GM23248 (cell line): ENCODE measurements around the gene PYY. TPM values are rescaled to one million over a fixed set of nuclear protein-coding genes. Genes with fewer than 3 reads are reported as not detected.

Experiments used
- DNase-seq: peaks from one replicate; pipeline ENCODE4 v3.0.0-alpha.2; 2015
- H2AFZ ChIP-seq: fragments of 200-600 bp; sonication (generic); 2 replicates; pipeline ENCODE4 v1.6.1; 2016; ENCODE audit warnings: antibody characterized with exemption
- H3F3A ChIP-seq: fragments of 200-600 bp; sonication (generic); 2 replicates; pipeline ENCODE4 v1.6.1; 2016; ENCODE audit warnings: mild to moderate bottlenecking, antibody characterized with exemption, mixed run types; ENCODE audit not compliant: insufficient read depth
- H3K27ac ChIP-seq: fragments of 200-600 bp; sonication (generic); 2 replicates; pipeline ENCODE4 v1.5.1; 2016; ENCODE audit warnings: mild to moderate bottlenecking
- H3K27me3 ChIP-seq: fragments of 200-600 bp; sonication (generic); replicated peaks from 2 replicates; pipeline ENCODE4 v1.6.1; 2016; ENCODE audit warnings: mild to moderate bottlenecking; ENCODE audit not compliant: insufficient read depth
- H3K36me3 ChIP-seq: fragments of 200-600 bp; sonication (generic); 2 replicates; pipeline ENCODE4 v1.6.1; 2016; ENCODE audit warnings: low read depth, mild to moderate bottlenecking
- H3K4me1 ChIP-seq: fragments of 200-600 bp; sonication (generic); 2 replicates; pipeline ENCODE4 v1.6.1; 2016; ENCODE audit warnings: mild to moderate bottlenecking; ENCODE audit not compliant: insufficient read depth
- H3K4me2 ChIP-seq: fragments of 200-600 bp; sonication (generic); one replicate; pipeline ENCODE4 v1.6.1; 2016; ENCODE audit warnings: mild to moderate bottlenecking; ENCODE audit not compliant: unreplicated experiment
- H3K4me3 ChIP-seq: fragments of 200-600 bp; sonication (generic); 2 replicates; pipeline ENCODE4 v1.5.1; 2016; ENCODE audit warnings: mild to moderate bottlenecking
- H3K79me2 ChIP-seq: fragments of 200-600 bp; sonication (generic); 2 replicates; pipeline ENCODE4 v1.6.1; 2016; ENCODE audit warnings: mild to moderate bottlenecking; ENCODE audit not compliant: insufficient read depth
- H3K9ac ChIP-seq: fragments of 200-600 bp; sonication (generic); 2 replicates; pipeline ENCODE4 v1.6.1; 2016; ENCODE audit warnings: mild to moderate bottlenecking
- H3K9me2 ChIP-seq: fragments of 200-600 bp; sonication (generic); 2 replicates; pipeline ENCODE4 v1.6.1; 2016; ENCODE audit warnings: mixed run types, mild to moderate bottlenecking, moderate library complexity; ENCODE audit not compliant: insufficient read depth
- H3K9me3 ChIP-seq: fragments of 200-600 bp; sonication (generic); one replicate; pipeline ENCODE4 v1.6.1; 2017; ENCODE audit warnings: low read depth
- H4K20me1 ChIP-seq: fragments of 200-600 bp; sonication (generic); 2 replicates; pipeline ENCODE4 v1.6.0; 2016; ENCODE audit not compliant: insufficient read depth
- EZH2 ChIP-seq: fragments of 200-600 bp; sonication (generic); IDR thresholded peaks from 2 replicates; pipeline ENCODE4 v1.6.1; 2018; ENCODE audit warnings: antibody characterized with exemption, mild to moderate bottlenecking; ENCODE audit not compliant: insufficient read depth, poor library complexity, severe bottlenecking
- EZH2phosphoT487 ChIP-seq: fragments of 200-600 bp; sonication (generic); IDR thresholded peaks from 2 replicates; pipeline ENCODE4 v1.6.1; 2018; ENCODE audit warnings: antibody characterized with exemption, moderate library complexity, mild to moderate bottlenecking, low read depth; ENCODE audit not compliant: insufficient read depth
- WGBS, 2 experiments: methylation state at CpG; one replicate each; pipeline ENCODE4 v1.1.6; 2015 to 2017; ENCODE audit warnings: low lambda C conversion rate in 2 of 2, low coverage in 1 of 2; ENCODE audit errors: missing lambda C conversion rate in 2 of 2; 5-methylcytosine and 5-hydroxymethylcytosine counted together
- in situ Hi-C: fragments of 300-500 bp; cut with MboI; formaldehyde crosslinking; loops from 2 replicates; pipeline ENCODE4 v1.15.0; 2020
- polyA plus RNA-seq: library from polyadenylated mRNA; unstranded; fragments of >200 nt; fragmentation: Nextera tagmentation; extraction: Ambion mirVana; gene quantifications from 2 replicates; pipeline ENCODE4 v1.2.1, GENCODE V29; 2016
- total RNA-seq: library from RNA; depleted of rRNA; stranded (reverse); fragments of >200 nt; shearing (Covaris generic); gene quantifications from 2 replicates; pipeline ENCODE4 v1.2.3, GENCODE V29; 2014

PYY gene
- total and polyA plus RNA-seq, 2 experiments from 2014 or later = not detected

DNA sequence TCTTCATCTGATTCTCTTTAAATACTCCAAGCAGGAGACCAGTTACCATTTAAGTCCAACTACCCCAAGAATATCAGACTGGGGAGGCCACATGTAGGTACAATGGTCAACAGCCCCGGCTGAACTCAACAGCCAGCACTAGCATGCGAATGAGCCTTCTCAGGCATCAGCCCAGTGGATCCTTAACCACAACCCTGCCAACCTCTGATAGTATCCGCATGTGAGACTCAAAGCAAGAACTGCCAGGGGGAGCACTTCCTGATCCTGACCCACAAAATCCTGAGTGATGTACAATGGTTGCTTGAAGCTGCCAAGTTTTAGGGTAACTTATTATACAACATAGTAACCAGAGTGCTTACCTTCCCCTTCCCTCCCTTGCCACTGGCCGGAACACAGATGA is 4.0 kb downstream of the PYY start:
- Histone ChIP-seq H3K4me3 (no peak overlapping the region), H3K79me2 (no peaks in the 10 kb centered on the region), H4K20me1 (no peaks in the 10 kb centered on the region), H3K36me3 (no peaks in the 10 kb centered on the region), H3K4me2 (no peak overlapping the region), H2AFZ (no peak overlapping the region), H3K9me3 (no peaks in the 10 kb centered on the region), H3K4me1 (peaks cover 5% of the 10 kb centered on the region; the same call in 1 of the 2 replicates), H3K9ac (no peak overlapping the region), H3F3A (no peaks in the 10 kb centered on the region), H3K9me2 (no peaks in the 10 kb centered on the region), H3K27me3 (peaks cover 40% of the 10 kb centered on the region), H3K27ac (no peak overlapping the region)
- in situ Hi-C loops = no loop called here
- DNase-seq = no peak
- no peak for TF ChIP-seq EZH2phosphoT487
- no peak for TF ChIP-seq EZH2
- 60 to 67% methylated on average over 4 of the region's 4 CpGs for WGBS, 2 experiments

- Histone ChIP-seq H3K36me3 (no peaks in the 10 kb centered on the region), H3K27me3 (peaks cover 14% of the 10 kb centered on the region), H3F3A (no peaks in the 10 kb centered on the region), H2AFZ (no peak overlapping the region), H3K79me2 (no peaks in the 10 kb centered on the region), H3K4me2 (no peak overlapping the region), H4K20me1 (no peaks in the 10 kb centered on the region), H3K9me2 (no peaks in the 10 kb centered on the region), H3K4me1 (peaks cover 5% of the 10 kb centered on the region; the same call in 1 of the 2 replicates), H3K9ac (no peak overlapping the region), H3K9me3 (no peaks in the 10 kb centered on the region), H3K27ac (no peak overlapping the region), H3K4me3 (no peak overlapping the region)
- in situ Hi-C loops = no loop called here
- WGBS, 2 experiments = 93 to 97% methylated on average over 4 of the region's 4 CpGs
- DNase-seq = no peak
- TF ChIP-seq EZH2phosphoT487 (no peak), EZH2 (no peak)
These were observed 7.0 kb downstream of the PYY start for GRCh38 chr17:43946781-43947180.

GRCh38 chr17:43945074-43945829 is 8.5 kb downstream of the PYY start:
- H3K4me1 ChIP-seq = peaks cover 5% of the 10 kb centered on the region; the same call in 1 of the 2 replicates
- no peak overlapping the region for H3K4me3 ChIP-seq
- no peaks in the 10 kb centered on the region for H3K9me3 ChIP-seq
- 60 to 64% methylated on average over 12 of the region's 12 CpGs for WGBS, 2 experiments
- TF ChIP-seq EZH2 = no peak
- no peak for TF ChIP-seq EZH2phosphoT487
- DNase-seq = peak; percentile 54
- no peaks in the 10 kb centered on the region for H3F3A ChIP-seq
- no peaks in the 10 kb centered on the region for H4K20me1 ChIP-seq
- no peak overlapping the region for H3K4me2 ChIP-seq
- H3K9ac ChIP-seq = no peak overlapping the region
- H2AFZ ChIP-seq = no peak overlapping the region
- H3K27ac ChIP-seq = no peak overlapping the region
- H3K9me2 ChIP-seq = no peaks in the 10 kb centered on the region
- H3K27me3 ChIP-seq = no peaks in the 10 kb centered on the region
- no peaks in the 10 kb centered on the region for H3K36me3 ChIP-seq
- H3K79me2 ChIP-seq = no peaks in the 10 kb centered on the region
- in situ Hi-C loops = no loop called here

GRCh38 chr17:43942051-43942685 is 11.6 kb downstream of the PYY start, which contains the start of gene PPY:
PPY (minus strand) TSS chr17:43942476; CDS start chr17:43941654, 822 bp downstream.
- H3K27ac ChIP-seq = no peak within 1 kb of the TSS
- WGBS, 2 experiments = 79 to 83% methylated on average over 14 to 17 of the region's 17 CpGs
- no peaks in the 10 kb centered on the region for H3F3A ChIP-seq
- no peaks in the 10 kb centered on the region for H3K36me3 ChIP-seq
- TF ChIP-seq EZH2phosphoT487 (no peak), EZH2 (no peak)
- no peaks in the 10 kb centered on the region for H3K9me2 ChIP-seq
- H4K20me1 ChIP-seq = no peaks in the 10 kb centered on the region
- H3K4me1 ChIP-seq = peaks cover 9% of the 10 kb centered on the region; the same call in 1 of the 2 replicates
- no peaks in the 10 kb centered on the region for H3K27me3 ChIP-seq
- no peaks in the 10 kb centered on the region for H3K79me2 ChIP-seq
- no peak within 1 kb of the TSS for H3K4me2 ChIP-seq
- H2AFZ ChIP-seq = no peak within 1 kb of the TSS
- no peak within 1 kb of the TSS for H3K4me3 ChIP-seq
- H3K9me3 ChIP-seq = no peaks in the 10 kb centered on the region
- in situ Hi-C loops = no loop called here
- no peak within 1 kb of the TSS for H3K9ac ChIP-seq
- DNase-seq = no peak
